ENCODE data around the gene CREB3L1.

CREB3L1 gene

DNA sequence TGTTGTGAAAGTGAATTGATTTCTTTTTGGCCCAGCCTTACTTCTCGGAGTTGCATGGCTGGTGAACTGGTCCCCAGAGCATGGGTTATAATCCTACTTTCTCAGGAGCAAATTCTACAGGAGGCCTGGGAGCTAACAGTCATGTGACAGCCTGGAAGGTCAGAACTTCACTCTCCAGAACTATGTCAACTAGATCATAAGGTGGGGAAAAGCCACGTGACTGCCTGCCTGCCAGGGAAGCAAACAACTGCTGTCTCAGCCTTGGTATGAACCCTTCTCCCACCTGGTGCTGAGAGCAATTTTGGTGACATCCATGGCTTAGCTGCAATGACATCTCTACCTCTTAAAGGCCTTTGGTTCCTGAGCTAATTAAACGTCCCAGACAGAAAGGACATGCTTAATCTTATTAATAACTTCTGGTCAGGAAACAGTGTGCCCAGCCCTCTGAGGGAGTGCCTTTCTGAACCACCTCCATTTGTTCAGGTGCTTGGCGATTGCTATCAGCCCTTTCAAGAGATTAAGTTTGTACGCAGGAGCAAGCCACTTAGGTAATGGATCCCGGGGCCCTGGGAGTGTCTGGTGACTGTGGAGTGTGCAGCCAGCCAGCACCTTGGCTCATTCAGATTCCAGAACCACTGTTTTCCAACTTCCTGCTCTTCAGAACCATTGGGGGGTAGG is 1.4 kb upstream of the CREB3L1 start:
- DNase-seq: no peak

DNA sequence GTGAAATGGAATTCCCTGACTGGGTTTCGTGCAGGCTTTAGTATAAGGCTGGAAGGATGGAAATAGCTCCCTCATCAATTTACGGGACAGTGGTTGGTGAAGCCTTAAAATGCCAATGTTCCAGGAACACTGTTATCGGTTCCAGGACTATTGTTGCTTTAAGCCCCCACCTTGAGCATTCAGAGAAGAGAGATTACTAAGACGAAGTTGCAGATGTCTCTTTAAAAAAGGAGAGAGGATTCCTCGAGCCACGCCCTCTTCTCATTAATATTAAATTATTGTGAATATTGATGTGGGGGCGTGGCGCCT is 195 bp upstream of the CREB3L1 start:
- DNase-seq: no peak

DNA sequence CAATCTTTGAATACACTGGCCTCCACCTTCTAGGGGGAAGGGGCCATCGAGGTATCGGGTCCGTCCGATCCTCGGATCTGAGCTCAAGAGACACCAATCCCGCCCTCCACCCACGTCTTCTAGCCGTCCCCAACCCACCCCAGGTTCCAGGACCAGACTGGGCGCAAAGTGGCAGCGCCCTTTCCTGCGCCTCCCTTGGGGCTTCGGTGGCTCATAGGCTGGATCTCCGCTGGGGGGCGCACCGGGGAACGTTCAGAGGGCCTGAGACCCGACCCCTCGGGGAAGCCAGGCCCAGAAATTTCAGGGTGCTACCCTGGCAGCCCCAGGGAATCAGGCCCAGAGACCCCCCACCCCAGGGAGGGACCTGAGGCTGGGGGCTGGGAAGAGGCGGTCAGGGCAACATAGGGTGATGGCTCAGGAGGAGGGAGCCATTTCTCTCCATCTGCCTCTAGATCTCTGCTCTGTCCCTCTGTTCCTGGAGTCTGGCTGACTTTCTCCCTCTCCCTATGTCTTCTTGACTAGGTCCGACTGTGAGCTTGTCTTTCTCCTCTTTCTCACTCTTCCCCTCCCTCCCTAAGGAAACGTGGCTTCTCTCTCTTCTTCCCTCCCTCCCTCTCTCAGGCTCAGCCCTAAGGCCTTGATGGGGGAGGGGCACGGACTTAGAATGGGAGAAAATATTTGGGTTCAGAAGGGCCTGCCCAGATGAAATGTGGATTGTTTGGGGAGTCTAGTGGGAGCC is 1.1 kb downstream of the CREB3L1 start:
- DNase-seq: peak; percentile 20

DNA sequence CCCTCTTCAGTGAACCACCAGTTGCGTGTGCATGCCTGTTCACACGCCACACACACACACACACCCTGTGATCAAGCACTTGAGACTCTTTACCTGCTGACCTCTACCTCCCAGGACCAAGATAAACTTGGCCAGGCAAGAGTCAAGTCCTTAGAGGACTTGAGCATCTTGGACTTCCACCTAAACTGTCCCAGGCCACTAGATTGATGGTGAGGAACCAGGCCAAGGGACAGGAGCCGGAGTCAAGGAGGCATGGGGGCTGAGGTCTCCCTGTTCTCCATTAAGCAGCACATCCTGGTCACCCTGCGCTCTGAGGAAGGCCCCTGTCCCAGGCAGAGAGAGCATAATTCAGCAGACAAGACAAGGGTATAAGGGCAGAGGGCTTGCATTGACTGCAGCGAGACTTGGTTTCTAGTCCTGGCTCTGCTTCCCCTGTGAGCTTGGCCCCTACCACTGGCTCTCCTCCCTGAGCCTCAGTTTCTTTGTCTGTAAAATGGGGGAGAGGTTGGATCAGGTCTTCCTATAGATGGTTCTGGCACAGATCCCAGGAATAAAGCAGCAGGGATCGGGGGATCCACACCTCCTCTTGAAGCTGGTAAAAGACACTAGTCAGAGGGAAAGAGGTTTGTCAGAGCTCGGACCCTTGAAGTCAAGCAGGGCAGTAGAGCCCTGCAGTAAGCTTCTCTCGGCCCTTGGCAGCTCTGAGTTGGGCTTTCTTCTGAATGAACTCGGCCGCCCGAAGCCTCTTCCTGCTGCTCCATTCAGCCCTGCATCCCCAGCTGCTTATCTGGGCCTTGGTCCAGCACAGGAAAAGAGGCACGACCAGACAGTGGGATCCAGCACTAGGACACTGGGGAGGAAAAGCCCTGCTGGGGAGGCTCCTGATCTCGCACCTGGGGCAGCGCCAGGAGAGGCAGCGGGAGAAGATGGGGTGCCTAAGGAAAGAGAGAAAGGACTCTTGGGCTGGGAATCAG is 2.0 kb downstream of the CREB3L1 start:
- no peak for DNase-seq

DNA sequence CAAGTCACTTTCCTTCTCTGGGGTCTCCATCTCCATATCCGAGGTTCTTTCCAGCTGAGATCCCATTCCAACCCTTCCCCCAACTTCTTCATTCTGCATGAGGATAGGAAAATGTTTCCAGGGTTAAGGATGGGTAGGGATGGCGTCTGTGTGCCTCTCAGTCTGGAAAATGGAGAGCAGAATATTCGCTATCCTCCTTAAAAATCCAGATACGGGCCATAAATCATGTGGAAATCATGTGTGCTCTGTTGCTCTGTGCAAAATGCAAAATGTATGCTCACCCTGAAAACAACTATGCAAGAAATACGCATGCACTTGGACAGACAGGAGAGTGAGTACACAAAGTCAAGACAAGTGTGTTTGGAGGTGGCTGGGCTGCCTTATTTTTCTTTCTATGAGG is 3.2 kb downstream of the CREB3L1 start:
- no peak for DNase-seq

DNA sequence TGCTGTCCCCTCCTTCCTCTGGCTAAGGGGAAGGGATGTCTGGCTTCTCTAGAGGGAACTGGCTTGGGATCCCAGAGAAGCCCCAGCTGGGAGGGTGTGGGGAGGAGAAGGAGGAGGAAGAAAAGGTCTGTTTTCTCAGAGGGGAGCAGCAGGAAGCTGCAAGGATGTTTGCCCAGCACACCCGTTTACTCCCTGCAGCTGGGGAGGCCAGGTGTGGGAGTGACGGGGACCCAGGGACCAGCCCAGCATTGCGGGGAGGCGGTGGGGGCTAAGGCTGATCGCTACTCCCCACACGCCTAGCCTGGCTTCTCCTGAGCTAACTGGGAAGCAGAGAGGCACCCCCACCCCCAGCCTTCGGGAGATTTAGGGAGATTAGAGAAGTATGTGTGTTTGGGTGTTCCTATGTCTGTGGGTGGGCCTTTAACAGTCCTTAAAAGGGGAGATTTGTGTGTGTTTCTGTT is 3.9 kb downstream of the CREB3L1 start:
- DNase-seq: no peak

DNA sequence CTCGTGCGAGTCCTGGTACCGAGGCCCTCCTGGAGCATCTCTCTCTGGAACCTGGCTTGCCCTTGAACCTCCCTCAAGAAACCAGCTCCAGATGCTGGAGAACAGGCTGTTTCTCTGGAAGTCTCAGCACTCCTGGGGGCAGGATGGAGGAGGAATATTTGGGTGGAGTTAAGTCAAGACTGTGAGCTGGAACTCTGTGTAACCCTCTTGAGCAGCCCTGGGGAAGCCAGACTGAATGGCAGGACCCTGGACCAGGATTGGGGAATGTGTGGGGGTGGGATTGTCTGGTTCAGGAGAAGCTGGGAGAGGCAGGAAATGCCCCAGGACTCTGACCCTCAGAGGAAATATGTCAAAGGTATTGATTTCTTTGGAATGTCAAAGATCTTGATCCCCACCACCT is 7.7 kb downstream of the CREB3L1 start:
- no peak for DNase-seq

DNA sequence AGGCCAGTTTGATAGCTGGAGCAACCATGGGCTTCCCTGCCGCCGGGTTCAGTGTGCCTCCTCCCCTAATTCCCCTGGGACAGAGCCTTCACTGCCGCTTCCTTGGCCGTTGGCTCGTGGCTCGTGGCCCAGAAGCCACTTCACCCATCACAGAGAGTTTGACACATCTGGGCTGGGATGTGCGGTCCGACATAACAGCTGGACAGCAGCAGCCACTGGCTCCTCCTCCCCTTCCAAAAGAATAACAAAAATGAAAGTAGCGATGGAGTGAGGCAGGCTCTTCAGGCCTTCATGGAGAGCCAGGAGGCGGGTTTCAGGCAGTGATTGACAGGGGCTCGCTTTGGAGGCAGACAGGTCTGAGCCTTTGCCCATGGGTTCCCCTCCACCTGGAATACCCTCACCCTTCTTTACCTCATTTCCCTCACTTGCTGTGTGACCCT is 8.2 kb downstream of the CREB3L1 start:
- no peak for DNase-seq

DNA sequence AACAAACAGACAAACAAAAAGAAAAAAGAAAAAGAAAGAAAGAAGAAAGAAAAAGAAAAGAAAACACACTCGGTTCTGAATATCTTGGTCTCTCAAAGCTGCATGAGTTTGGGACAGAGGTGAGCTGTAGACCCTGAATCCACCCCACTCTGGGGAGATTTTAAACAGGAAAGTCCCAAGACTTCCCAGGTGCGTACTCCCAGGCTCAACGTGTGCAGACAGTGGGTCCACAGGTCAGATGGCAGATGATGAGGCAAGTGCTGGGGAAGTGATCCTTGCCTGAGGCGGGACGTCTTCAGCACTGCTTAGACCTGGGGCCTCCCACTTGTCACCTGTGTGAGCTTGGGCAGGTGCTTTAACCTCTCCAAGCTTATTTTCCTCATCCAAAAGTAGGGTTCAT is 9.3 kb downstream of the CREB3L1 start:
- no peak for DNase-seq

DNA sequence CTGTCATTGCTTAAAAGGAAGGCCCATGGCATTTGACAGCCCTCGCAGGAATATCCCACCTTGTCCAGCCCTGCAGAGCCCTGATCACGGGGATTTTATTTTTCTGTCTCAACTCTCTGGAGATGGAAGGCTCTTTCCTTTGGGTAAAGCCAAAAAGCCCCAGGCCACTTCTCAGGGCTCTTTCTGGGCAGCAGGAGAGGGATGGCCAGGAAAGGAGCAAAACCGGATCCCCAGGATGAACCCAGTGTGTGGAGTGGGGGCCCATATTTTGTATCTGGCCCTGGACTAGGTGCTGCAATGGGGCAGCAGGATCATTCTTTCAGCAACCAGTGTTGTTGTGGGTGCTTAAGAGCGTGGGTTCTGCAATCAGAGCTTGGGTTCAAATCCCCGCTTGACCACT is 11.0 kb downstream of the CREB3L1 start:
- DNase-seq: no peak

DNA sequence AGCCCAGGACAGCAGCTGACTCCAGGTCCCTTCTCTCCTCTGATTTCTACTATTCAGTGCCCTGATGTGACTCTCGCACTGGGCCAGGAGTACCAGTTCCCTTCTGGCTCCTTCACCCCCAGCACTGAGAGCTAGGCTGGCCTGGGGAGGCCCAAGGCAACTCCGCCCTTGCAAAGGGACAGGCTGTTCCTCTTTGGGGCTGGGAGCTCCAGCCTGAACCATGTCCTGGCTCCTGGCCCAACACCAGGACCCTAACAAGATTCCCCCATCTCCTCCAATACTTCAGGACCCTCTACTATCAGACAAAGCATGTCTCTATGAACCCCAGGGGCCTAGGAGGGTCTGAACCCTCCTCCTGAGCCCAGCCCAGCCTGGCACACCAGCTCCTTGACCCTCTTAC is 12.5 kb downstream of the CREB3L1 start:
- DNase-seq: no peak

DNA sequence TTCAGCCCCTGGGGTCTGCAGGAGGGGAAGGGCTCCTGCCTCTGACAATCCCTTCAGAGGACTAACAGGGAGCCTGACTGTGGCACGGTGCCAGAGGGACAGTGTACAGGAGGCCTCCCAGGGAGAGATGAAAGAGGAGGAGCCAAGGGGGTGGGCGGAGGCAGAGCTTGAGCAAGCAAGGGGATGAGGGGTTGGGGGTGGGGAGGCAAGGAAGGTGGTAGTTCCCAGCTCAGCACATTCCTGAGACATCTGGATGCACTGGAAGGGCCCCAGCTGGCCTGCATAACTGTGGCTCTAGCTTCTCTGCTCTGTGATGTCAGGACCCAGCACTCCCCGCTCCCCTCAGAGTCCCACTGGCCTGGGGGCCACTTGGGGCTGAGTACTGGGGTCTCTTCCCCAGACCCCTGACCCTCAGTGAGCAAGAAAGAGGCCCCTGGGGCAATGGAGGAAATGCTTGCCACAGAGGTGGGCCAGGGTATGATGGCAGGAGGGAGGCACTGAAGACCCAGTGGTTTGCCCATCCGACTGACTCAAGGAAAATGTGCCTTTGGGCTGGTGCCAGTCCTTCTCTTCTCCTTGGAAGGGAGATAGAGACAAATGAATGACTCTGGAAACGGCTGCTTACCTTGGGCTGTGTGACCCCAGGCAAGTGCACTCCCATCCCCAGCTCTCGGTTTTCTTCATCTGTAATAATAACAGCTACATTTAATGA is 13.3 kb downstream of the CREB3L1 start:
- DNase-seq: no peak

DNA sequence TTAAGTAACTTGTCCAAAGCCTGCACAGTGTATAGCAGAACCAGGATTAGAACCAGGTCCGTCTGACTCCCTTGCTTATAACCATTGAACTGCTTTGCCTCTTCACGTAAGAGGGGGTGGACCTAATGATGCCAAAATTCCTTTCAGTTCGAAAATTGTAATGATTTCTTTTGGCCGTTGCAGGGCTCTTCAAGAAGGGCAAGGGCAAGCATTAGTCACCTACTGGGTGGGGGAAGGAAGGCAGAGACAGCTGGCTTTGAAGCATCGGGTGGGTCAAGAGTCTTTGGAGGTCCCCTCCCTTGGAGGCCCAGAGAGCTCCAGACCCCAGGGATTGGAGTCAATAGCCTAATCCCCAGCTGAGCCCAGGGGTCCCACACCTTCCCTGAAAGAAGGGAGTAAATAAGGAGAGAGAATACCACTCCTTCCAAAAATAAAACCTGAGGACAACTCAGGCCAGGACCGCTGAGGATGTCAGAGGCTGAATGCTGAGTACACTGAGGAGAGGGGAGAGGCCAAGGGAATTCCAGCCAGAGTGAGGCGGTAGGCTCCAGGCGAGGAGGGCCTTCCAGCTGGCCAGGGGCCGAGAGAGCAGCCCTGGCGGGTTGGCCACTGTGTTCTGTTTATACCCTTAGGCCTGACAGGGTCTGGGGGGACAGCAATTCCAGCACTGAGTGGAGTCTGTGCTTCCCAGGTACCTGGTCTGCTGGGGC is 14.1 kb downstream of the CREB3L1 start:
- DNase-seq: no peak

DNA sequence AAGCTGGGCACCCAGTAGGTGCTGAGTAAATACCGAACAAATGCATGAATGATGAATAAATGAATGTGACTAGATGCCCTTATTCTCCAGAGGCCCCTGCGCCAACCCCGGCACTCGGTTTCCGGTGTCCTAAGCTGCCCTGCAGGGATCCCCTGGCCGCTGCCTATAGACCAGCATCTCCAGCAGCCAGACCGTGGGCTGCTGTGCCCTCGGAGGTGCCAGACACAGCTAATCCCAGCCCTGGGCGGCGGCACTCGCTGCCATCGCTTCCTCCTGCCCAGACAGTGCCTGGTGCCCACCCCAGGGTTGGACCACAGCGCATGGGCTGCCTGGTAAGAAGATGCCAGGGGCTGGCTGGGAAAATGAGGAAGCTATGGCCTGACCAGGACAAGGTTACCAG is 15.6 kb downstream of the CREB3L1 start:
- DNase-seq: no peak

DNA sequence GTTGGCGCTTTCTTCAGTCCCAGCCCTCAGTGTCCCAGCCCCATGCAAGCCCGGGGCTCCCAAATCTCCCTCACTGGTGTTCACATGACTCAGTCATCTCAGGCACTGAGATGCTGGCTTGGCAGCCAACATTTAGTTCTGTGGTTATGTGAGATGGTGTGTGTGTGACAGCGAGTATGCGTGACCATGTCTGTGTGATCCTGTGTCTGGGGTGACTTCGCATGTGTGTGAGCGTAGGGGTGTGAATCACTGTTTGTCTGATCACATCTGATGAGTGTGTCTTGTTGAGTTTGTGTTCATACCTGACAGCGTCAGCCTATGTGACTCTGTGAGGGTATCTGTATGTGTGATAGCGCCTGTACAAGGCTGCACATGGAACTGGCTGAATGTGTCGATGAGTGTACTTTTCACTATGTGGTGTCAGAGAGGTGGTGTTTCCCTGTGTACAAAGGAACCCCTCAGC is 16.2 kb downstream of the CREB3L1 start:
- no peak for DNase-seq

DNA sequence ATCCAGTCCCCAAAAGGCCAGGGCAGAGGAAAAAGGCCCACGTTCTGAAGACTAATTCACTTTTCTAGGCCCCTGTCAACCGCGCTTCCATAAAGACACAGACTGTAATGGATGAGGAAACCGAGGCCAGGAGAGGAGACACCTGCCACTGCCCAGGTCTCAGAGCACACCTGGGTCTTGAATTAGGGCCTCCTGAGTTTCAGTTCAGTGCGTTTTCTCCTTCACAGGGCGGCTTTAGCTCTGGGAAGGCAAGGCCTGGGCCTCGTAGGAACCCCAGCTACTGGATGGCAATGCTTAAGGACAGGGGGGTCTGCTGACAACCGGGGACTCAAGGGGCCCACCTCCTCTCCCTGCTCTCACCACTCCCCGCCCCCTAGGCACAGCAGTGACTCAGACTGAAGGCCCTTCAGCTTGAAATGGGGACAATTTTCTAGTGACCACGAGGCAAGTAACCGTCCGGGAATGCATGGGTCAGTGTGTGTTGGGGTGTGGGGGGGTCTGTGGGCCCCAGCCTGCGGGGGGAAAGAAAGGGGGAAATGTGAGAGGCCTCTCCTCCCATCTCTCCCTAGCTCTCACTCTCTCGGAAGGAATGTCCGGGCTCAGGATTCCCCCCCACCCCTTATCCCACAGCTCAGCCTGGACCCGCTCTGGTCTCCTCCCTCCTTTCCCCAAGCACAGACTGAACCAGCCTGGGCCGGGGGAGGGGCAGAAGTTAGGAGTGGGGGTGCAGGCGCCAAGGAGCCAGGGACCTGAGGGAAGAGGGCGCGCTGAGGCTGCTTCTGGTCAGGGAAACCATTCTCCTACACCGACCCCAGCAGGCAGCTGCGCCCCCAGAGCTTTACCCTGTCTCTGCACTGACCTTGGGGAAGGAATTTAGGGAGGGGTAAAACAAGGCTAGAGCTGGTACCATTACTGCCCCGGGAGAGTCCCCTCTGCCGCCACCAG is 17.2 kb downstream of the CREB3L1 start:
- DNase-seq: no peak

DNA sequence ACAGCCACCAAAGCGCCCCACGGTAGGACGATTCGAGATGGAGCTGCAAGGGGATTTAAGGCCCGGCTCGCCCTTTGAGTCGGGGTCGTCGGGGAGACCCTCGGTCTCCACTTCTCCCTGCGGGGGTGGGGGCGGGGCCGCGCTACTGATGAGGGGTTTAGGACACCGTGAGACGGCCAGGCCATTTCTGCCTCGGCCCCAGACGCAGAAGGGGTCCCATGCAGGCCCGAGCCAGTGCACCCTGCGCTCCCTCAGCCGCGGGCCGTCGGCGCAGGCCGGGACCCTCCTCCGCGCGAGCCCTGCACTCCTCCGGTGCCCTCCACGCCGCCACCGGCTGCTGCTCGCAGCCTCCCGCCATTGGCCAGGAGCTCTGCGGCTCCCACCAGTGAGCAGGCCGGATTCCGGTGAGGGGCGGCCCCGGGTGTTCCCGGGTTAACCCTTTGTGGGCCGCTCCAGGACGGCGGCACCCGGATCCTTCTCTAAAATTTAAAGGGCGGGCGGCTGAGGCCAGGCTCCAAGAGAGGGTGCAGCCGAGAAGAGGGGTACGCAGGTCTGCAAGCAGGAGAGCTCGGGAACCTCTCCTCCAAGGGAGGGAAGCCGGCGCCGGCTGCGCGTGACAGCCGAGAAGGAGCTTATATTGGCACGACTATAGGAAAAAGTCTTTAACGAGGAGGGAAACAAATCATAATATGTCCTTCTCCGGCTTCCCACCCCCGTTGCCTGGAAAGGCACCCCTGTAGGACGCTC is 18.0 kb downstream of the CREB3L1 start:
- DNase-seq: peak; percentile 68

DNA sequence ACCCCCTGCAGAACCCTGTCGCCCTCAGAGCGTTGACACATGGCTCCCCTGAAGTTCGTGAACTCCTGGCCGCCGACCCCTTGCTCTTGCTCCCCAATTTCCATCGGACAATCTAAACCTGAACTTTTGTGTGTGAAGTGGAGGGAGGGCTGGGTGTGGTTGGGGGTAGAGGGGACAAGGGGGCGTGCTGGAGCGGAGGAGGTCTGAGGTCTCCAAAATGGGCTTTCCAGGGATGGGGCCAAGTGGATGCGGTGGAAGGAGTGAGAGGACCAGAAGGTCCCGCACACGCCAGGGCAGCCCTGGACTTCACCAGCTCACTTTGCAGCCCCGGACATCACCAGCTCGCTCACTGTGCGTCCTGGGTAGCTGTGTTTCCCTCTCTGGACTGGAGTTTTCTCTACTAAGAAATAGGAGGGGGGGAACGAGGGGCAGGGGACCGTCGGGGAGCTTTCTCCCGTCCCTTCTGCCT is 18.6 kb downstream of the CREB3L1 start:
- no peak for DNase-seq

DNA sequence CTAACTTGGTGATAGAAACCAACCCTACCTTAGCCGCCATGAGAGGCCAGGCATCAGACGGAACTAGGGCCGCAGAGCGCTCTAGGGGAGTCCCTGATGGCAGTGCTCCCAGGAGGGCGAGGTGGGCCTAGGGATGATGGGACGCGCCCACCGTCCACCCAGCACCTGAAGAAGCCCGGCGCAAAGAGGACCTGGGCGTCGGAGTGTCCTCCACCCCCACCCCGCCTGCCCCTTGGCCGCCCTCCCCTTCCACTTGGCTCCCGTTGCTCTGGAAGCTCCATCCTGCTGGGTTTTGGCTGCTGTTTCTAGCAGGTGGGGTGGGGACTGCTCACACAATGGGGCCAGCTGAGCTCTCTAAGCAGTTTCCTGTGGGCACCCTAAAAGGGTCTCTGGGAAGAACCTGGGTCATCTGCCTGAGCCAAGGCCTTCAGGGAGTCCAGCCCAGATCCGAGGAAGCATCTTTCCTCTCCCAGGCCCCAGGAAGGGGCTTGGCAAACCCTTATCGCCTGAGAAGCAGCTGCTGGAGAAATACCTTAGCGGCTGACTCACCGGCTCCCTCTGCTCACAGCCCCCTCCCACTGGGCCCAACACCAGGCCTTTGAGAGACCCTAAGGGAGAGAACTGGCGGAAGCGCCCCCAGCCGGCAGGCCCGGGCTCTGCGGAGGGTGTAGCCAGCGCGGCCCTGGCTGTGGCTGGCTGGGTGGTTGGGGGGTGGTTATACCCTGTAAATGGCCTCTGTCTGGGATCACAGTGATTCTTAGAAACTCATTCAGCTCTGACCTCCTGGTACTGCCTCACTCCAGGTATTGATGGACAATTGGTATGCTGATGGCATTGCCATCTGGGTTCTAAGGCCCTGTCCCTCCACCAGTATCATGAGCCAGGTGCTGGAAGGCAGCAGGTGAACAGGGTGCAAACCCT is 19.3 kb downstream of the CREB3L1 start:
- DNase-seq: no peak

Measured in activated CD4-positive, alpha-beta T cell treated with anti-CD3 and anti-CD28 coated beads, Interleukin-10, Interleukin-2, amounts not matched to agents 100 ng/mL and 50 ng/mL, durations not matched to agents 16 hours and 8 hours (primary cell).